ENCODE measurements around the gene CFAP61.

DNA sequence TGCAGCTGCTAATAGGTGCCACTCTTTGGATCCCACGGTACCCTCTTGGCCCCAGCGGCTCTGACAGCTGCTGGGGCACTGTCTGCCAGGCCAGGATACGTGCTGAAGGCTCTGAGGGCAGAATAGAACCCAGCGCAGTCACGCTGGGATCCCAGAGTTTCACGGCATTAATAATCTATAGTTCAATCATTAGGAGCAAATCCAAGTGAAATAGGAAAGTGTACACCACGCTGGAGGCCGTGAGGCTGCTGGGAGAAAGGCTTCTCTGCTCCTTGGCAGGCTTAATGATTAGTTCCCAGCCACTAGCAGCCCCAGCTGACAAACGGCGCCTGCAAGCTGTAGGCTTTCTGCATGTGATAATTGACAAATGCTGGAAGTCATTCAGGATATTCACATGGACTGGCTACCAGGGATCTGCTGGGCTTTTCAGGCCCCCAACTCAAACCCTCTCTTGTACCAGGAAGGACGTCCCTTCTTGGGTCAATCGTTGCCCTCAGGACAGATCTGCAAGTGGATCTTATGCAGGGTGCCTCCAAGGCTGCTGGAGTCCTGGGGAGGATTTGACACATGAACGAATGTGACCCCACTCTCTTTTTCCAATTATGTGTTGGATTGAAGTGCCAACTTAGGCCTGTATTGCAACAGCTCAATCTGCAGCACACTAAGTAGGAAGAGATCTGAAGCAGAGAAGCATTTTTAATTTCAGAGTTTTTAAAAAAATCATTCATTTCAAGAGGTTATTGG, 265.5 kb downstream of the CFAP61 start:
- TF ChIP-seq, protein P1, sequence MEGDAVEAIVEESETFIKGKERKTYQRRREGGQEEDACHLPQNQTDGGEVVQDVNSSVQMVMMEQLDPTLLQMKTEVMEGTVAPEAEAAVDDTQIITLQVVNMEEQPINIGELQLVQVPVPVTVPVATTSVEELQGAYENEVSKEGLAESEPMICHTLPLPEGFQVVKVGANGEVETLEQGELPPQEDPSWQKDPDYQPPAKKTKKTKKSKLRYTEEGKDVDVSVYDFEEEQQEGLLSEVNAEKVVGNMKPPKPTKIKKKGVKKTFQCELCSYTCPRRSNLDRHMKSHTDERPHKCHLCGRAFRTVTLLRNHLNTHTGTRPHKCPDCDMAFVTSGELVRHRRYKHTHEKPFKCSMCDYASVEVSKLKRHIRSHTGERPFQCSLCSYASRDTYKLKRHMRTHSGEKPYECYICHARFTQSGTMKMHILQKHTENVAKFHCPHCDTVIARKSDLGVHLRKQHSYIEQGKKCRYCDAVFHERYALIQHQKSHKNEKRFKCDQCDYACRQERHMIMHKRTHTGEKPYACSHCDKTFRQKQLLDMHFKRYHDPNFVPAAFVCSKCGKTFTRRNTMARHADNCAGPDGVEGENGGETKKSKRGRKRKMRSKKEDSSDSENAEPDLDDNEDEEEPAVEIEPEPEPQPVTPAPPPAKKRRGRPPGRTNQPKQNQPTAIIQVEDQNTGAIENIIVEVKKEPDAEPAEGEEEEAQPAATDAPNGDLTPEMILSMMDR (IDR thresholded peaks at IDR 0.05 in 4 of 5, conservative IDR thresholded peaks at IDR 0.05 in 1 of 5), result no peak
- TF ChIP-seq POLR2A (IDR thresholded peaks at IDR 0.05), result no peak
